Head of caudate nucleus (tissue), 42 donors: ENCODE results near the gene DUSP7.
"Not testable (repeated sequence)": the region's sequence is repeated elsewhere in the genome, so short reads cannot be mapped to it uniquely, and the experiment has no call there.

Source experiments
- DNase-seq, 42 donors: peaks; one replicate each; pipeline versions ENCODE4 v3.0.0 to v3.0.0-alpha.2; 2020 to 2021; ENCODE audit warnings: mixed read lengths in 7 of 42
- intact Hi-C: fragments of 100-400 bp; cut with DNase I; formaldehyde crosslinking; loops from one replicate; pipeline ENCODE4 v1.15.0; 2022

Gene DUSP7

GRCh38 chr3:52039426-52039825 lies 16.9 kb downstream of the DUSP7 start:
- intact Hi-C loops = no loop called here
- DNase-seq = peak in 12 of 42 donors; percentile 31 to 77 (median 60)

GRCh38 chr3:52038227-52038626 lies 18.1 kb downstream of the DUSP7 start:
- no peak for DNase-seq
- intact Hi-C loops = no loop called here

- intact Hi-C loops = no loop called here
- DNase-seq = no peak
Observed at GRCh38 chr3:52037291-52037690, 19.1 kb downstream of the DUSP7 start.

- intact Hi-C loops = no loop called here
Observed at GRCh38 chr3:52036829-52037228, 19.5 kb downstream of the DUSP7 start.

GRCh38 chr3:52036222-52036694 lies 20.1 kb downstream of the DUSP7 start:
- intact Hi-C loops = no loop called here
- no peak for DNase-seq

More at GRCh38 chr3:52036829-52037228, 19.5 kb downstream of the DUSP7 start:
- no peak for DNase-seq

- no peak for DNase-seq
- intact Hi-C loops = no loop called here
Observed at GRCh38 chr3:52034651-52035050, 21.7 kb downstream of the DUSP7 start.

GRCh38 chr3:52034212-52034611 lies 22.2 kb downstream of the DUSP7 start:
- DNase-seq = no peak
- intact Hi-C loops = no loop called here

- intact Hi-C loops, DNase-seq: not testable (repeated sequence)
Observed at GRCh38 chr3:52033748-52034147, 22.6 kb downstream of the DUSP7 start.

GRCh38 chr3:52032702-52033408 lies 23.5 kb downstream of the DUSP7 start:
- intact Hi-C loops = no loop called here

GRCh38 chr3:52031896-52032295 lies 24.5 kb downstream of the DUSP7 start:
- intact Hi-C loops = no loop called here
- DNase-seq = no peak

More at GRCh38 chr3:52032702-52033408, 23.5 kb downstream of the DUSP7 start:
- DNase-seq = peak in 17 of 42 donors; percentile 33 to 78 (median 64)

GRCh38 chr3:52030714-52031310 lies 25.6 kb downstream of the DUSP7 start:
- intact Hi-C loops = no loop called here
- DNase-seq = no peak

GRCh38 chr3:52029535-52029934 lies 26.8 kb downstream of the DUSP7 start:
- intact Hi-C loops = no loop called here
- no peak for DNase-seq

GRCh38 chr3:52029053-52029452 lies 27.3 kb downstream of the DUSP7 start:
- DNase-seq = no peak
- intact Hi-C loops = no loop called here

- intact Hi-C loops = no loop called here
- peak; percentile 76 to 97 (median 88) for DNase-seq
Observed at GRCh38 chr3:52028572-52028971, 27.8 kb downstream of the DUSP7 start.

GRCh38 chr3:52026041-52026440 lies 30.3 kb downstream of the DUSP7 start:
- intact Hi-C loops = no loop called here
- DNase-seq = no peak

GRCh38 chr3:52025453-52025852 lies 30.9 kb downstream of the DUSP7 start:
- intact Hi-C loops = no loop called here
- DNase-seq = no peak

- intact Hi-C loops = no loop called here
- DNase-seq = no peak
Observed at GRCh38 chr3:52024765-52025452, 31.5 kb downstream of the DUSP7 start.

GRCh38 chr3:52023860-52024764 lies 32.3 kb downstream of the DUSP7 start:
- DNase-seq = no peak
- intact Hi-C loops = no loop called here

GRCh38 chr3:52023101-52023770 lies 33.1 kb downstream of the DUSP7 start:
- intact Hi-C loops = no loop called here

More at GRCh38 chr3:52023101-52023770, 33.1 kb downstream of the DUSP7 start:
- DNase-seq = no peak
